Mesenchymal stem cell (in vitro differentiated cells and primary cell): ENCODE results near the gene DDC.
"Not testable (repeated sequence)": the region's sequence is repeated elsewhere in the genome, so short reads cannot be mapped to it uniquely, and the experiment has no call there.

Experiments used
- DNase-seq: peaks from one replicate; pipeline ENCODE4 v3.0.0-alpha.2; 2013
- H2AFZ ChIP-seq: one replicate; pipeline ENCODE4 v1.6.1; 2013; ENCODE audit warnings: low read depth, mild to moderate bottlenecking, control low read depth, inconsistent platforms, low read length, moderate library complexity
- H2AK5ac ChIP-seq: 2 replicates; pipeline ENCODE4 v1.6.1; 2013; ENCODE audit warnings: low read length, moderate library complexity, mild to moderate bottlenecking, inconsistent platforms; ENCODE audit not compliant: severe bottlenecking
- H2BK120ac ChIP-seq: one replicate; pipeline ENCODE4 v1.6.1; 2013; ENCODE audit warnings: low read depth, mild to moderate bottlenecking, inconsistent platforms, low read length, moderate library complexity
- H2BK12ac ChIP-seq, 2 experiments: one replicate each; pipeline ENCODE4 v1.6.1; 2013; ENCODE audit warnings: inconsistent platforms in 2 of 2, low read length in 2 of 2, mild to moderate bottlenecking in 2 of 2, moderate library complexity in 2 of 2, control low read depth in 1 of 2
- H2BK15ac ChIP-seq: one replicate; pipeline ENCODE4 v1.6.1; 2013; ENCODE audit warnings: mild to moderate bottlenecking, low read depth, inconsistent platforms; ENCODE audit not compliant: poor library complexity, severe bottlenecking
- H2BK5ac ChIP-seq: 2 replicates; pipeline ENCODE4 v1.6.1; 2013; ENCODE audit warnings: low read depth, mild to moderate bottlenecking, low read length, control low read depth, inconsistent platforms; ENCODE audit not compliant: poor library complexity, severe bottlenecking
- H3K14ac ChIP-seq, 2 experiments: one replicate each; pipeline ENCODE4 v1.6.1; 2013; ENCODE audit warnings: inconsistent platforms in 2 of 2, low read length in 2 of 2, control low read depth in 1 of 2, mild to moderate bottlenecking in 1 of 2, moderate library complexity in 1 of 2
- H3K18ac ChIP-seq, 2 experiments: one replicate each; pipeline ENCODE4 v1.6.1; 2013; ENCODE audit warnings: inconsistent platforms in 2 of 2, low read length in 2 of 2, control low read depth in 1 of 2, low read depth in 1 of 2, mild to moderate bottlenecking in 1 of 2
- H3K23ac ChIP-seq, 2 experiments: one replicate each; pipeline ENCODE4 v1.6.1; 2013; ENCODE audit warnings: inconsistent platforms in 2 of 2, low read length in 2 of 2, mild to moderate bottlenecking in 2 of 2, moderate library complexity in 2 of 2, control low read depth in 1 of 2
- H3K27ac ChIP-seq: 2 replicates; pipeline ENCODE4 v1.5.1; 2013; ENCODE audit warnings: mild to moderate bottlenecking, moderate library complexity, low read length, control low read depth, inconsistent platforms; ENCODE audit not compliant: poor library complexity, severe bottlenecking
- H3K27me3 ChIP-seq, 2 experiments: 2 replicates each; pipeline versions ENCODE4 v1.6.1 to v1.7.0; 2013; ENCODE audit warnings: low read length in 2 of 2, mild to moderate bottlenecking in 2 of 2, moderate library complexity in 2 of 2, control low read depth in 1 of 2, inconsistent platforms in 1 of 2; ENCODE audit not compliant: control insufficient read depth in 1 of 2, insufficient read depth in 1 of 2
- H3K36me3 ChIP-seq, 2 experiments: 2 replicates each; pipeline versions ENCODE4 v1.6.1 to v1.7.0; 2013; ENCODE audit warnings: low read length in 2 of 2, control low read depth in 1 of 2, inconsistent platforms in 1 of 2, low read depth in 1 of 2, mild to moderate bottlenecking in 1 of 2; ENCODE audit not compliant: insufficient read depth in 2 of 2, control insufficient read depth in 1 of 2
- H3K4ac ChIP-seq, 2 experiments: one replicate each; pipeline ENCODE4 v1.6.1; 2013; ENCODE audit warnings: inconsistent platforms in 2 of 2, low read length in 2 of 2, mild to moderate bottlenecking in 2 of 2, moderate library complexity in 2 of 2, control low read depth in 1 of 2, low read depth in 1 of 2
- H3K4me1 ChIP-seq: 2 replicates; pipeline ENCODE4 v1.6.1; 2013; ENCODE audit warnings: low read depth, low read length, control low read depth; ENCODE audit not compliant: control insufficient read depth, insufficient read depth
- H3K4me2 ChIP-seq: 2 replicates; pipeline ENCODE4 v1.6.1; 2013; ENCODE audit warnings: low read length, mild to moderate bottlenecking, inconsistent platforms; ENCODE audit not compliant: poor library complexity, severe bottlenecking
- H3K4me3 ChIP-seq, 2 experiments: 2 replicates each; pipeline versions ENCODE4 v1.5.1 to v1.7.0; 2013; ENCODE audit warnings: low read length in 2 of 2, mild to moderate bottlenecking in 2 of 2, control low read depth in 1 of 2, low read depth in 1 of 2; ENCODE audit not compliant: insufficient read depth in 1 of 2
- H3K79me1 ChIP-seq: replicated peaks from 2 replicates; pipeline ENCODE4 v1.6.1; 2013; ENCODE audit warnings: mild to moderate bottlenecking, control low read depth, low read length, inconsistent platforms; ENCODE audit not compliant: poor library complexity, severe bottlenecking
- H3K9ac ChIP-seq: 2 replicates; pipeline ENCODE4 v1.7.0; 2013; ENCODE audit warnings: mild to moderate bottlenecking, low read length, moderate library complexity
- H3K9me3 ChIP-seq: 2 replicates; pipeline ENCODE4 v1.7.0; 2013; ENCODE audit warnings: mild to moderate bottlenecking, low read length; ENCODE audit not compliant: control insufficient read depth
- H4K8ac ChIP-seq: one replicate; pipeline ENCODE4 v1.6.1; 2013; ENCODE audit warnings: inconsistent platforms, mild to moderate bottlenecking, low read length, moderate library complexity
- H4K91ac ChIP-seq: one replicate; pipeline ENCODE4 v1.6.1; 2013; ENCODE audit warnings: mild to moderate bottlenecking, low read length, inconsistent platforms
- WGBS: methylation state at CpG from one replicate; pipeline ENCODE4 v1.1.7; 2013; ENCODE audit warnings: mixed read lengths; 5-methylcytosine and 5-hydroxymethylcytosine counted together

The DDC gene

GRCh38 chr7:50578105-50578504 lies 12.9 kb upstream of the DDC start:
- not testable (repeated sequence) for H3K4ac ChIP-seq, H3K36me3 ChIP-seq, H3K27ac ChIP-seq, DNase-seq, H2BK15ac ChIP-seq, H2BK120ac ChIP-seq, H4K91ac ChIP-seq, H3K9ac ChIP-seq, H2AFZ ChIP-seq, H3K4me2 ChIP-seq, H3K23ac ChIP-seq, H3K4me3 ChIP-seq, H3K9me3 ChIP-seq, H3K14ac ChIP-seq, H3K79me1 ChIP-seq, H3K27me3 ChIP-seq, H2AK5ac ChIP-seq, H3K18ac ChIP-seq, H2BK5ac ChIP-seq, H4K8ac ChIP-seq, H3K4me1 ChIP-seq, H2BK12ac ChIP-seq
- 92% methylated on average over 2 of the region's 4 CpGs for WGBS

DNA sequence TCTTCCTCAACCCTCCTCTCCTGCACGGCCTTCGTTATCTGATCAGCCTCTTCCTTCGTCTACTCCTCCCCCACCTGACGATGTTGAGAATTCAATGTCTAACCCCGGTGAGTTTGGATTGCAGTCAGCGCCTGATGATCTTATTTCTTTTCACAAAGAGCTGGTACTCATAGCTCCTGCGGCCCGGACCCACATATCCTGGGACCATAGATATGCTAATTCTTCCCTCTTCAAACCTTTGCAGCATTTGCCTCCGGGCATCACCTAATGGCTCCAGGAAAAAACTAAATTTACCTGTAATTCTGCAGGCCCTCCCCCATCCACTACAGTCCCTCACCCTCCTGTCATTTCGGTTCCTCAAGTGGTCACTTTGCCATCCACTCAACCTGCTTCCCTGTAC lies 12.4 kb upstream of the DDC start:
- H2BK5ac ChIP-seq, result no peak overlapping the region
- H4K91ac ChIP-seq, result no peak overlapping the region
- H3K18ac ChIP-seq, result no peak overlapping the region
- no peaks in the 10 kb centered on the region for H3K27me3 ChIP-seq
- no peak overlapping the region for H4K8ac ChIP-seq
- H3K9me3 ChIP-seq, result no peaks in the 10 kb centered on the region
- no peak overlapping the region for H3K4me2 ChIP-seq
- no peak overlapping the region for H3K27ac ChIP-seq
- no peaks in the 10 kb centered on the region for H3K4me1 ChIP-seq
- no peak overlapping the region for H3K23ac ChIP-seq
- H3K4ac ChIP-seq, result no peak overlapping the region
- DNase-seq, result no peak
- H3K14ac ChIP-seq, result no peak overlapping the region
- no peak overlapping the region for H2AK5ac ChIP-seq
- no peak overlapping the region for H3K9ac ChIP-seq
- H2BK120ac ChIP-seq, result no peak overlapping the region
- no peak overlapping the region for H2AFZ ChIP-seq
- H3K4me3 ChIP-seq, result no peak overlapping the region
- no peaks in the 10 kb centered on the region for H3K79me1 ChIP-seq
- no peaks in the 10 kb centered on the region for H3K36me3 ChIP-seq
- WGBS, result 86% methylated on average over 10 of the region's 10 CpGs
- no peak overlapping the region for H2BK12ac ChIP-seq
- no peak overlapping the region for H2BK15ac ChIP-seq

- H2AK5ac ChIP-seq, H4K91ac ChIP-seq, H3K4me1 ChIP-seq, H3K27ac ChIP-seq, H3K27me3 ChIP-seq, H3K9ac ChIP-seq, H2BK12ac ChIP-seq, H3K4me3 ChIP-seq, H3K14ac ChIP-seq, H3K18ac ChIP-seq, H2AFZ ChIP-seq, H2BK120ac ChIP-seq, H3K23ac ChIP-seq, DNase-seq, H3K4me2 ChIP-seq, H2BK5ac ChIP-seq, H2BK15ac ChIP-seq, H3K36me3 ChIP-seq, H3K79me1 ChIP-seq, H3K9me3 ChIP-seq, H3K4ac ChIP-seq, H4K8ac ChIP-seq: not testable (repeated sequence)
- WGBS, result 72% methylated on average over 6 of the region's 6 CpGs
These were observed 11.2 kb upstream of the DDC start for GRCh38 chr7:50576388-50576787.

- no peaks in the 10 kb centered on the region for H3K9me3 ChIP-seq
- H3K4me3 ChIP-seq, result no peak overlapping the region
- WGBS, result 83% methylated on average over 5 of the region's 6 CpGs
- no peak overlapping the region for H2BK5ac ChIP-seq
- DNase-seq, result no peak
- no peak overlapping the region for H3K9ac ChIP-seq
- no peak overlapping the region for H2AK5ac ChIP-seq
- H3K4me2 ChIP-seq, result no peak overlapping the region
- no peak overlapping the region for H3K14ac ChIP-seq
- no peak overlapping the region for H3K18ac ChIP-seq
- H3K36me3 ChIP-seq, result no peaks in the 10 kb centered on the region
- no peak overlapping the region for H2AFZ ChIP-seq
- no peaks in the 10 kb centered on the region for H3K79me1 ChIP-seq
- no peak overlapping the region for H3K23ac ChIP-seq
- no peak overlapping the region for H2BK12ac ChIP-seq
- peaks cover 1% of the 10 kb centered on the region for H3K4me1 ChIP-seq
- H2BK15ac ChIP-seq, result no peak overlapping the region
- no peak overlapping the region for H3K27ac ChIP-seq
- H3K4ac ChIP-seq, result no peak overlapping the region
- H4K8ac ChIP-seq, result no peak overlapping the region
- H2BK120ac ChIP-seq, result no peak overlapping the region
- H3K27me3 ChIP-seq, result peaks cover 26 to 31% of the 10 kb centered on the region in 2 experiments
- H4K91ac ChIP-seq, result no peak overlapping the region
These were observed 2.6 kb upstream of the DDC start for GRCh38 chr7:50567715-50568261.
